HCT116 (cell line): ENCODE results near the gene DOK1. TPM values are rescaled to one million over a fixed set of nuclear protein-coding genes. Genes with fewer than 3 reads are reported as not detected.

Experiments
- ATAC-seq: fragments of 200-7000 bp; cut with Tn5 transposase; 2 replicates; pipeline ENCODE4 v1.9.1; 2020; ENCODE audit warnings: mild to moderate bottlenecking, moderate library complexity
- BruUV-seq: library from RNA; stranded (reverse); fragments of 400-500 nt; replicated peaks from 2 replicates; lab custom pipeline; 2021; lab: Mats Ljungman, UMichigan
- CTCF ChIA-PET: fragments of 300-600 bp; sonication (Branson Sonifier 250); formaldehyde crosslinking; loops from one replicate; lab custom pipeline; 2021; ENCODE audit warnings: antibody characterized with exemption; lab: Charles Lee
- POLR2A ChIA-PET: fragments of 300-600, 350-600 bp; sonication (Branson Sonifier 250); formaldehyde crosslinking; loops from one replicate; lab custom pipeline; 2021; ENCODE audit warnings: antibody characterized with exemption; lab: Charles Lee
- RAD21 ChIA-PET, 2 experiments: fragments of 300-600 bp; sonication (Branson Sonifier 250); formaldehyde crosslinking; loops; one replicate each; lab custom pipeline; 2023; ENCODE audit warnings: low total read pairs in 2 of 2; ENCODE audit not compliant: uncharacterized antibody in 2 of 2, unreplicated experiment in 2 of 2, low non-redundant PET in 1 of 2; lab: Charles Lee
- DNase-seq: peaks from one replicate; pipeline ENCODE4 v3.0.0-alpha.2; 2010; ENCODE audit warnings: low read depth, low spot score
- H2AFZ ChIP-seq: fragments of 200-600 bp; shearing (Covaris generic), sonication (generic); 2 replicates; pipeline ENCODE4 v1.6.1; 2017; ENCODE audit warnings: low read depth, mixed run types, mixed read lengths, antibody characterized with exemption, low read length; ENCODE audit not compliant: poor library complexity, severe bottlenecking
- H3K27ac ChIP-seq: 2 replicates; pipeline ENCODE4 v1.5.1; 2012; ENCODE audit warnings: low read depth, low read length
- H3K27me3 ChIP-seq: fragments of 200-600 bp; sonication (generic); 2 replicates; pipeline ENCODE4 v1.6.1; 2016; ENCODE audit warnings: mixed run types, low read length, mixed read lengths; ENCODE audit not compliant: insufficient read depth
- H3K36me3 ChIP-seq, 2 experiments: fragments of 200-500 bp in 1 of 2; fragments of 200-600 bp in 1 of 2; sonication (Bioruptor generic) in 1 of 2; sonication (generic) in 1 of 2; 2 replicates each; pipeline versions ENCODE4 v1.5.1 to v1.6.1; 2014 to 2016; ENCODE audit warnings: low read length in 2 of 2, inconsistent platforms in 1 of 2, mixed read lengths in 1 of 2, mixed run types in 1 of 2; ENCODE audit not compliant: insufficient read depth in 2 of 2, control insufficient read depth in 1 of 2
- H3K4me1 ChIP-seq, 2 experiments: fragments of 200-600 bp in 1 of 2; sonication (generic) in 1 of 2; 2 replicates each; pipeline versions ENCODE4 v1.5.1 to v1.6.1; 2012 to 2017; ENCODE audit warnings: low read length in 2 of 2, inconsistent platforms in 1 of 2, mild to moderate bottlenecking in 1 of 2, mixed read lengths in 1 of 2, mixed run types in 1 of 2, moderate library complexity in 1 of 2; ENCODE audit not compliant: insufficient read depth in 2 of 2, control insufficient read depth in 1 of 2
- H3K4me2 ChIP-seq: fragments of 200-600 bp; sonication (generic); 2 replicates; pipeline ENCODE4 v1.6.1; 2017; ENCODE audit warnings: mixed run types, low read length, mixed read lengths
- H3K4me3 ChIP-seq, 2 experiments: fragments of 200-600 bp in 1 of 2; sonication (generic) in 1 of 2; replicated peaks in 1 of 2; 2 replicates each; pipeline ENCODE4 v1.5.1; 2011 to 2016; ENCODE audit warnings: low read length in 2 of 2, control low read depth in 1 of 2, low read depth in 1 of 2, mild to moderate bottlenecking in 1 of 2, mixed read lengths in 1 of 2, mixed run types in 1 of 2
- H3K79me2 ChIP-seq: fragments of 200-600 bp; sonication (generic); 2 replicates; pipeline ENCODE4 v1.6.1; 2017; ENCODE audit warnings: mild to moderate bottlenecking, mixed run types, low read length, moderate library complexity, mixed read lengths; ENCODE audit not compliant: insufficient read depth
- H3K9ac ChIP-seq: fragments of 200-600 bp; sonication (generic); 2 replicates; pipeline ENCODE4 v1.6.1; 2016; ENCODE audit warnings: low read length, mixed read lengths
- H3K9me2 ChIP-seq: fragments of 200-600 bp; sonication (generic), shearing (Covaris generic); 2 replicates; pipeline ENCODE4 v1.6.1; 2017; ENCODE audit warnings: mixed run types, mild to moderate bottlenecking, moderate library complexity; ENCODE audit not compliant: insufficient read depth
- H3K9me3 ChIP-seq, 2 experiments: fragments of 200-500 bp in 1 of 2; fragments of 200-600 bp in 1 of 2; sonication (Bioruptor generic) in 1 of 2; sonication (generic) in 1 of 2; 2 replicates each; pipeline ENCODE4 v1.6.1; 2014 to 2017; ENCODE audit warnings: low read length in 2 of 2, mixed read lengths in 2 of 2, inconsistent platforms in 1 of 2, low read depth in 1 of 2, mild to moderate bottlenecking in 1 of 2, mixed run types in 1 of 2, moderate library complexity in 1 of 2; ENCODE audit not compliant: control insufficient read depth in 1 of 2, insufficient read depth in 1 of 2
- H4K20me1 ChIP-seq: fragments of 200-600 bp; sonication (generic), shearing (Covaris generic); 2 replicates; pipeline ENCODE4 v1.6.1; 2017; ENCODE audit warnings: mixed run types, mild to moderate bottlenecking, moderate library complexity; ENCODE audit not compliant: insufficient read depth
- ATF3 ChIP-seq: IDR thresholded peaks from 2 replicates; pipeline ENCODE4 v1.6.1; 2012
- CBX3 ChIP-seq: IDR thresholded peaks from 2 replicates; pipeline ENCODE4 v1.6.1; 2012; ENCODE audit warnings: low read depth
- CEBPB ChIP-seq: IDR thresholded peaks from 2 replicates; pipeline ENCODE4 v1.6.1; 2012; ENCODE audit warnings: low read depth
- CTCF ChIP-seq, 3 experiments: fragments of 200-600 bp in 1 of 3; sonication (generic) in 1 of 3; IDR thresholded peaks in 2 of 3; conservative IDR thresholded peaks in 1 of 3; 2 replicates each; pipeline ENCODE4 v1.5.1; 2012 to 2017; ENCODE audit warnings: low read depth in 2 of 3, low read length in 2 of 3, antibody characterized with exemption in 1 of 3, borderline replicate concordance in 1 of 3, control low read depth in 1 of 3, mild to moderate bottlenecking in 1 of 3, mixed read lengths in 1 of 3, mixed run types in 1 of 3, moderate library complexity in 1 of 3; ENCODE audit not compliant: insufficient read depth in 1 of 3
- EGR1 ChIP-seq: IDR thresholded peaks from 2 replicates; pipeline ENCODE4 v1.6.1; 2012; ENCODE audit warnings: low read depth
- ELF1 ChIP-seq: IDR thresholded peaks from 2 replicates; pipeline ENCODE4 v1.6.1; 2012; ENCODE audit warnings: low read depth, borderline replicate concordance
- EZH2 ChIP-seq: fragments of 200-600 bp; sonication (generic); IDR thresholded peaks from 2 replicates; pipeline ENCODE4 v1.6.1; 2017; ENCODE audit warnings: antibody characterized with exemption, mixed run types
- EZH2phosphoT487 ChIP-seq: fragments of 200-600 bp; IDR thresholded peaks from 2 replicates; pipeline ENCODE4 v1.6.1; 2018; ENCODE audit warnings: antibody characterized with exemption, borderline replicate concordance
- FOSL1 ChIP-seq: IDR thresholded peaks from 2 replicates; pipeline ENCODE4 v1.6.1; 2012; ENCODE audit warnings: low read depth
- JUND ChIP-seq: IDR thresholded peaks from 2 replicates; pipeline ENCODE4 v1.6.1; 2012
- MAX ChIP-seq: IDR thresholded peaks from 2 replicates; pipeline ENCODE4 v1.6.1; 2012
- POLR2A ChIP-seq: IDR thresholded peaks from 2 replicates; pipeline ENCODE4 v1.7.0; 2011; ENCODE audit warnings: borderline replicate concordance; ENCODE audit not compliant: insufficient read depth, insufficient read length; ENCODE audit errors: extremely low read depth
- POLR2AphosphoS5 ChIP-seq: IDR thresholded peaks from 2 replicates; pipeline ENCODE4 v1.6.1; 2011; ENCODE audit warnings: mild to moderate bottlenecking, low read depth, low read length, moderate library complexity
- RAD21 ChIP-seq: IDR thresholded peaks from 2 replicates; pipeline ENCODE4 v1.6.1; 2012; ENCODE audit warnings: low read depth, mild to moderate bottlenecking
- REST ChIP-seq: IDR thresholded peaks from 2 replicates; pipeline ENCODE4 v1.6.1; 2012; ENCODE audit warnings: low read depth
- SIN3A ChIP-seq: IDR thresholded peaks from 2 replicates; pipeline ENCODE4 v1.6.1; 2012; ENCODE audit warnings: low read depth
- SP1 ChIP-seq: IDR thresholded peaks from 2 replicates; pipeline ENCODE4 v1.6.1; 2012; ENCODE audit warnings: low read depth
- SRF ChIP-seq: IDR thresholded peaks from 2 replicates; pipeline ENCODE4 v1.6.1; 2012; ENCODE audit warnings: low read depth
- TCF7L2 ChIP-seq: IDR thresholded peaks from 2 replicates; pipeline ENCODE4 v1.7.0; 2011; ENCODE audit warnings: borderline replicate concordance, inconsistent platforms; ENCODE audit not compliant: insufficient read depth, insufficient read length; ENCODE audit errors: extremely low read depth
- ZBTB33 ChIP-seq: IDR thresholded peaks from 2 replicates; pipeline ENCODE4 v1.6.1; 2011; ENCODE audit warnings: mild to moderate bottlenecking, low read length, moderate library complexity; ENCODE audit not compliant: insufficient replicate concordance; ENCODE audit errors: extremely low read depth
- intact Hi-C: fragments of 100-400 bp; cut with micrococcal nuclease; formaldehyde crosslinking; loops from 2 replicates; pipeline ENCODE4 v1.10.0; 2022
- total RNA-seq: library from RNA; stranded (reverse); gene quantifications from one replicate; pipeline ENCODE4 v1.2.1, GENCODE V29; 2021; ENCODE audit not compliant: unreplicated experiment

Gene DOK1
- total RNA-seq, 1 experiment from 2014 or later, result 18.8 TPM

GRCh38 chr2:74513605-74514367 is 40.7 kb upstream of the DOK1 start:
- H3K9me3 ChIP-seq, result no peaks in the 10 kb centered on the region
- H3K4me2 ChIP-seq, result no peak overlapping the region
- ATAC-seq (no peak), DNase-seq (no peak)
- H3K9ac ChIP-seq, result no peak overlapping the region
- H3K4me3 ChIP-seq, result no peak overlapping the region
- H3K79me2 ChIP-seq, result no peaks in the 10 kb centered on the region
- intact Hi-C loops, result no loop called here
- no peaks in the 10 kb centered on the region for H4K20me1 ChIP-seq
- H3K27ac ChIP-seq, result no peak overlapping the region
- no TSS peak for BruUV-seq
- peaks cover 1% of the 10 kb centered on the region in 2 experiments; a peak in 3 of 4 replicates for H3K4me1 ChIP-seq
- TF ChIP-seq ELF1 (no peak), SP1 (no peak), MAX (no peak), RAD21 (no peak), POLR2A (no peak), CTCF (IDR thresholded peaks at IDR 0.05 in 2 of 3, conservative IDR thresholded peaks at IDR 0.05 in 1 of 3; ENCODE audit: borderline replicate concordance in 1 of 3, insufficient read depth in 1 of 3, low read depth in 2 of 3, low read length in 2 of 3) (no peak), REST (no peak), POLR2AphosphoS5 (no peak), EGR1 (no peak), ATF3 (no peak), TCF7L2 (no peak), CEBPB (no peak), ZBTB33 (no peak), EZH2 (no peak), SRF (no peak), EZH2phosphoT487 (no peak), SIN3A (no peak), JUND (no peak), CBX3 (no peak), FOSL1 (no peak)
- TF ChIP-seq, all 23 proteins: peak for 0
- ChIA-PET RAD21 (no interaction called here), POLR2A (no interaction called here), CTCF (interaction anchor here (0.7 kb wide), 1 partner anchor 134 kb away, joined by 4 read pairs; no protein-coding TSS in a partner anchor)
- no peaks in the 10 kb centered on the region for H3K36me3 ChIP-seq
- no peak overlapping the region for H2AFZ ChIP-seq
- H3K27me3 ChIP-seq, result no peaks in the 10 kb centered on the region
- H3K9me2 ChIP-seq, result no peaks in the 10 kb centered on the region
